ENCODE data around the gene LCLAT1. TPM values are rescaled to one million over a fixed set of nuclear protein-coding genes. Genes with fewer than 3 reads are reported as not detected.

The LCLAT1 gene
- total and polyA plus RNA-seq, 2 donors (not counting 1 experiment from before 2014, with no cell fraction given), result 5.1 to 21.9 TPM

GRCh38 chr2:30548386-30548785 is 101.3 kb downstream of the LCLAT1 start:
- no peak overlapping the region for H3K9ac ChIP-seq (ENCODE audit: low read length)
- H3K36me3 ChIP-seq (replicated peaks in 1 of 2; ENCODE audit: control extremely low read depth in 1 of 2, control insufficient read depth in 1 of 2, extremely low read depth in 1 of 2, insufficient read depth in 2 of 2, low read length in 1 of 2), result peaks cover 3 to 5% of the 10 kb centered on the region in 2 experiments
- H3K9me3 Mint-ChIP-seq (ENCODE audit: insufficient read depth), result no peaks in the 10 kb centered on the region
- ChIA-PET POLR2A (no interaction called here), CTCF (interaction anchor here (0.7 to 1.3 kb wide), 2 partner anchors 33 to 163 kb away, joined by 3 read pairs; no protein-coding TSS in a partner anchor)
- no peak overlapping the region for H2AFZ ChIP-seq (ENCODE audit: insufficient read depth, low read depth, low read length, poor library complexity, severe bottlenecking)
- no peak overlapping the region for H3K4me3 ChIP-seq (ENCODE audit: control extremely low read depth in 1 of 5, extremely low read depth in 1 of 5, insufficient read depth in 1 of 5, low read depth in 2 of 5, low read length in 4 of 5)
- H3K27me3 Mint-ChIP-seq, result no peaks in the 10 kb centered on the region
- intact Hi-C loops (cut with micrococcal nuclease), result no loop called here
- no peak overlapping the region for H3K27ac ChIP-seq (ENCODE audit: low read length in 2 of 2)
- no peaks in the 10 kb centered on the region for H3K27me3 ChIP-seq (replicated peaks in 1 of 4; ENCODE audit: control extremely low read depth in 1 of 4, control insufficient read depth in 3 of 4, insufficient read depth in 4 of 4, low read length in 3 of 4)
- no peak overlapping the region for H3K4me2 ChIP-seq (replicated peaks; ENCODE audit: low read depth, low read length, poor library complexity, severe bottlenecking)
- H3K4me1 ChIP-seq (ENCODE audit: control insufficient read depth in 2 of 2, insufficient read depth in 2 of 2, low read length in 2 of 2), result no peaks in the 10 kb centered on the region
- peaks cover 4% of the 10 kb centered on the region for H3K4me1 Mint-ChIP-seq
- H3K9me3 ChIP-seq (ENCODE audit: control extremely low read depth in 1 of 3, control insufficient read depth in 2 of 3, insufficient read depth in 1 of 3, low read length in 2 of 3), result peaks cover 0 to 9% (median 5%) of the 10 kb centered on the region in 3 donors
- peaks cover 3% of the 10 kb centered on the region for H3K79me2 ChIP-seq (ENCODE audit: control insufficient read depth, insufficient read depth, low read length)
- H3K27ac Mint-ChIP-seq, result no peak overlapping the region
- 100% methylated on average over 2 of the region's 2 CpGs for WGBS (ENCODE audit: insufficient coverage)
- no peak overlapping the region for H3K4me3 Mint-ChIP-seq
- TF ChIP-seq CTCF (IDR thresholded peaks at IDR 0.05) (no peak), EZH2 (IDR thresholded peaks at IDR 0.05; ENCODE audit: borderline replicate concordance, insufficient read depth, low read depth, low read length, poor library complexity, severe bottlenecking) (no peak)
- no peak for ATAC-seq (ENCODE audit: low read depth)
- H4K20me1 ChIP-seq (ENCODE audit: control insufficient read depth, insufficient read depth, low read length, poor library complexity, severe bottlenecking), result no peaks in the 10 kb centered on the region
- DNase-seq, result no peak

GRCh38 chr2:30549096-30549495 is 102.0 kb downstream of the LCLAT1 start:
- ChIA-PET POLR2A (no interaction called here), CTCF (interaction anchor here (1.2 to 1.3 kb wide), 2 partner anchors 163 to 384 kb away, joined by 3 to 4 read pairs; no protein-coding TSS in a partner anchor)
- Histone ChIP-seq H3K36me3 (replicated peaks in 1 of 2; ENCODE audit: control extremely low read depth in 1 of 2, control insufficient read depth in 1 of 2, extremely low read depth in 1 of 2, insufficient read depth in 2 of 2, low read length in 1 of 2) (peaks cover 3 to 5% of the 10 kb centered on the region in 2 experiments), H3K79me2 (ENCODE audit: control insufficient read depth, insufficient read depth, low read length) (peaks cover 3% of the 10 kb centered on the region), H3K4me3 (ENCODE audit: control extremely low read depth in 1 of 5, extremely low read depth in 1 of 5, insufficient read depth in 1 of 5, low read depth in 2 of 5, low read length in 4 of 5) (no peak overlapping the region), H3K9ac (ENCODE audit: low read length) (no peak overlapping the region), H3K27me3 (replicated peaks in 1 of 4; ENCODE audit: control extremely low read depth in 1 of 4, control insufficient read depth in 3 of 4, insufficient read depth in 4 of 4, low read length in 3 of 4) (no peaks in the 10 kb centered on the region), H2AFZ (ENCODE audit: insufficient read depth, low read depth, low read length, poor library complexity, severe bottlenecking) (no peak overlapping the region), H3K27ac (ENCODE audit: low read length in 2 of 2) (no peak overlapping the region), H4K20me1 (ENCODE audit: control insufficient read depth, insufficient read depth, low read length, poor library complexity, severe bottlenecking) (no peaks in the 10 kb centered on the region), H3K4me1 (ENCODE audit: control insufficient read depth in 2 of 2, insufficient read depth in 2 of 2, low read length in 2 of 2) (no peaks in the 10 kb centered on the region), H3K4me2 (replicated peaks; ENCODE audit: low read depth, low read length, poor library complexity, severe bottlenecking) (no peak overlapping the region), H3K9me3 (ENCODE audit: control extremely low read depth in 1 of 3, control insufficient read depth in 2 of 3, insufficient read depth in 1 of 3, low read length in 2 of 3) (peaks cover 0 to 9% (median 5%) of the 10 kb centered on the region in 3 donors)
- H3K4me1 Mint-ChIP-seq, result peaks cover 4% of the 10 kb centered on the region
- no CpG with 5 or more reads among the region's 2 CpGs for WGBS (ENCODE audit: insufficient coverage)
- TF ChIP-seq EZH2 (IDR thresholded peaks at IDR 0.05; ENCODE audit: borderline replicate concordance, insufficient read depth, low read depth, low read length, poor library complexity, severe bottlenecking) (no peak), CTCF (IDR thresholded peaks at IDR 0.05) (no peak)
- ATAC-seq (ENCODE audit: low read depth) (no peak), DNase-seq (no peak)
- intact Hi-C loops (cut with micrococcal nuclease), result no loop called here
- H3K27me3 Mint-ChIP-seq, result no peaks in the 10 kb centered on the region
- H3K9me3 Mint-ChIP-seq (ENCODE audit: insufficient read depth), result no peaks in the 10 kb centered on the region
- H3K27ac Mint-ChIP-seq, result no peak overlapping the region
- no peak overlapping the region for H3K4me3 Mint-ChIP-seq

All from B cell (primary cell).